Activated T-cell treated with anti-CD3 and anti-CD28 coated beads, Interleukin-2, amount 50 U/mL, for 72 hours (primary cell): ENCODE measurements around the gene SCN1A. TPM values are rescaled to one million over a fixed set of nuclear protein-coding genes. Genes with fewer than 3 reads are reported as not detected.

Experiments used
- ATAC-seq, 2 donors: fragments of 150-1000 bp; cut with Tn5 transposase; replicated peaks in 1 of 2; 2 replicates each; pipeline ENCODE4 v1.10.0; 2021; ENCODE audit warnings: moderate library complexity in 2 of 2, mild to moderate bottlenecking in 1 of 2
- DNase-seq, 2 donors: peaks; one replicate each; pipeline ENCODE4 v3.0.0; 2021 to 2022; ENCODE audit warnings: mixed read lengths in 1 of 2
- H3K27ac Mint-ChIP-seq: one replicate; pipeline ENCODE4 v1.8.0; 2022; ENCODE audit warnings: mild to moderate bottlenecking, moderate library complexity, mixed read lengths
- H3K27me3 Mint-ChIP-seq: one replicate; pipeline ENCODE4 v1.8.0; 2022; ENCODE audit warnings: low read depth, mixed read lengths
- H3K36me3 Mint-ChIP-seq, 2 donors: one replicate each; pipeline ENCODE4 v1.8.0; 2022; ENCODE audit warnings: mixed read lengths in 2 of 2, mild to moderate bottlenecking in 1 of 2; ENCODE audit not compliant: insufficient read depth in 2 of 2
- H3K4me1 Mint-ChIP-seq: one replicate; pipeline ENCODE4 v1.8.0; 2022; ENCODE audit warnings: low read depth, mixed read lengths
- H3K4me3 Mint-ChIP-seq, 2 donors: one replicate each; pipeline ENCODE4 v1.8.0; 2022; ENCODE audit warnings: mild to moderate bottlenecking in 2 of 2, mixed read lengths in 2 of 2, moderate library complexity in 2 of 2
- H3K9me3 Mint-ChIP-seq, 2 donors: one replicate each; pipeline ENCODE4 v1.8.0; 2022; ENCODE audit warnings: mixed read lengths in 2 of 2
- total RNA-seq, 2 donors: library from RNA; stranded (reverse); gene quantifications; one replicate each; pipeline ENCODE4 v1.2.3, GENCODE V29; 2022

SCN1A gene
- total RNA-seq, 2 donors from 2014 or later = not detected

- no peaks in the 10 kb centered on the region for H3K27me3 Mint-ChIP-seq
- no peak overlapping the region for H3K27ac Mint-ChIP-seq
- DNase-seq (no peak), ATAC-seq (no peak)
- H3K9me3 Mint-ChIP-seq = no peaks in the 10 kb centered on the region
- H3K4me1 Mint-ChIP-seq = no peaks in the 10 kb centered on the region
- no peak overlapping the region for H3K4me3 Mint-ChIP-seq
- H3K36me3 Mint-ChIP-seq = no peaks in the 10 kb centered on the region
These were observed 82.9 kb downstream of the SCN1A start for GRCh38 chr2:166044853-166045483.

DNA sequence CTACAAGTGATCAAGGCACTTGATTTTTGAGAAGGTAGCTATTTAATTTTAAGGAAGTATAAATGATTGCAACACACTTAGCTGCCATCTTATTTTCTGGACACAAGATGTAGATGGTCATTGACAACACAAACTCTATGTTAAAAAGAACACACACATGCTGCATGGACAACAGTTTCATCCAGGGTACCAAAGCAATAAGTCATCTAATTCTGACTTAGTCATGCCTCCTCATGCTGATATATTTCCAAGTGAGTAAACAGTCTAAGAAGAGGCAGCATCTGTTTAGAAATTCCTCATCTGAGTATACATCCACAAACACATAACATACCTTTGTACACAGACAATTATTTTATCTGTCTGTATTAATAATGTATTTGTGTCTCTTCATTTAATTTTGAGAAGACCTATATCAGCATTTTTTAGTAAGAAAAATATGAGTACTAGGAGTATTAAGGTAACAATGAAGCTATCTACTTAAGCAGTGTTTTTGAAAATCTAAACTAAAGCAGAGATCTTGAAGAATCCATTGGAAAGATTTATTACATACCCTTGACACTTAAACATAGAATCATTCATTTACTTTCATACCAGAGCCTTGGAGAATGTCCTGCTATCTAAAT lies 84.9 kb downstream of the SCN1A start:
- Mint-ChIP-seq H3K9me3 (no peaks in the 10 kb centered on the region), H3K36me3 (no peaks in the 10 kb centered on the region), H3K27ac (no peak overlapping the region), H3K4me1 (no peaks in the 10 kb centered on the region), H3K4me3 (no peak overlapping the region), H3K27me3 (no peaks in the 10 kb centered on the region)
- ATAC-seq = no peak
- DNase-seq = no peak

GRCh38 chr2:166042356-166042755 lies 85.5 kb downstream of the SCN1A start:
- no peak overlapping the region for H3K27ac Mint-ChIP-seq
- no peaks in the 10 kb centered on the region for H3K27me3 Mint-ChIP-seq
- ATAC-seq = no peak

GRCh38 chr2:166041613-166042012 lies 86.2 kb downstream of the SCN1A start:
- H3K4me3 Mint-ChIP-seq = no peak overlapping the region
- H3K9me3 Mint-ChIP-seq = no peaks in the 10 kb centered on the region
- DNase-seq (no peak), ATAC-seq (no peak)
- no peak overlapping the region for H3K27ac Mint-ChIP-seq
- H3K27me3 Mint-ChIP-seq = no peaks in the 10 kb centered on the region
- H3K4me1 Mint-ChIP-seq = no peaks in the 10 kb centered on the region
- H3K36me3 Mint-ChIP-seq = no peaks in the 10 kb centered on the region

More at GRCh38 chr2:166042356-166042755, 85.5 kb downstream of the SCN1A start:
- Mint-ChIP-seq H3K9me3 (no peaks in the 10 kb centered on the region), H3K36me3 (no peaks in the 10 kb centered on the region), H3K4me1 (no peaks in the 10 kb centered on the region), H3K4me3 (no peak overlapping the region)
- DNase-seq = no peak

DNA sequence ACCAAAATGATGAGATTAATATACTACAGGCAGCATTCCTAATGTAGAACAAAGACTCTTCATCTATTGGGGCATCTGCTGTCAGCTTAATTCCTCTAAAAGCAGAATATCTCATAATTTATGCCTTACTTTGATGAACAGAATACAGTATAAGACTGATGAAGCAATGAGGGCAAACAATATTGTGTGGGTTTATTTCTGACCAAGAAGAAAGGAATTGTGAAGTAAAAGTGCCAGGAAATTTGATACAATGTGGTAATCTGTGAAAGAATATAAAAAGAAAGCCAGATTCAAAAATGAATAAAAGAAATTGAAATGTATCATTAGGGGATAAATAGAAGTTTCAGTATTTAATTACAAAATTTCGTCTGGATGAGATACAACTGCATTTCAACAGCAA lies 95.5 kb downstream of the SCN1A start:
- no peak overlapping the region for H3K27ac Mint-ChIP-seq
- H3K9me3 Mint-ChIP-seq = no peaks in the 10 kb centered on the region
- DNase-seq (no peak), ATAC-seq (no peak)
- peaks cover 7% of the 10 kb centered on the region for H3K27me3 Mint-ChIP-seq
- H3K4me1 Mint-ChIP-seq = no peaks in the 10 kb centered on the region
- H3K36me3 Mint-ChIP-seq = no peaks in the 10 kb centered on the region
- H3K4me3 Mint-ChIP-seq = no peak overlapping the region

- Mint-ChIP-seq H3K27ac (no peak overlapping the region), H3K9me3 (no peaks in the 10 kb centered on the region), H3K27me3 (peaks cover 7% of the 10 kb centered on the region), H3K36me3 (no peaks in the 10 kb centered on the region), H3K4me1 (no peaks in the 10 kb centered on the region), H3K4me3 (no peak overlapping the region)
- ATAC-seq (no peak), DNase-seq (no peak)
These were observed 96.8 kb downstream of the SCN1A start for GRCh38 chr2:166031054-166031453.

DNA sequence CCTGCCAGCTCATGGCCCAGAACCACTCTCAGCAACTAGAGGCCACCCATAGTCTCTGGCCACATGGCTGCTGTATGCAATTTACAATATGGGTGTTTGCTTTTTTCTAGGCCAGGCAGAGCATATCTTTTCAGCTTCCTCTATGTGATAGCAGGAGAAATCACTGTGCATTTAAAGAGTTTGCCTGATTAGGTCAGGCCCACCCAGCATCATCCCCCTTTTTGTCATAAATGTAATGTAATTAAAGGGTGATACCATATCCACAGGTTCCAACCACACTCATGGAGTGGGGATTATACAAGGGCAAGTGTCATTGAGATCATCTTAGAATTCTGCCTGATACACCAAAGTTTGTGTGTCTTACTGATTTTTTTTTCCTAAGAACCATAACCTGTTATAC lies 102.5 kb downstream of the SCN1A start:
- Mint-ChIP-seq H3K27me3 (peaks cover 7% of the 10 kb centered on the region), H3K4me1 (no peaks in the 10 kb centered on the region), H3K36me3 (no peaks in the 10 kb centered on the region), H3K4me3 (no peak overlapping the region), H3K27ac (no peak overlapping the region), H3K9me3 (no peaks in the 10 kb centered on the region)
- ATAC-seq = no peak
- DNase-seq = no peak

DNA sequence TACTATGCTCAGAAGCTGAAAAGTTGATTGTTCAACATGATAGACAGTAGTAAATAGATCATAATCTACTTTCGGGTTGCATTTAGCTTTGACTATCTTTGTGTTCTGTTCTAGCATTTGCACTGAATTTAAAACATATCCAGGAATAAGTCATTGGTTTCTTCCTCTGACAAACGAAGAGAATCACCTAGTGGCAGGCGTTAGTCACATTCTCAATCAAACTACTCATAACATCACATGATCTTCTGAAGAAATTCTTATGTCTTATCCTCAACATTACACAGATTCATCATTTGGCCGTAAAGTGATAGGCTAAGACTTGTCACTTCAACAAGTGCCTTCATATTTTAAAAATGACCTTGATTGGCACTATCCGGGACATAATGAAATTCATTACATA lies 110.6 kb downstream of the SCN1A start:
- no peaks in the 10 kb centered on the region for H3K4me1 Mint-ChIP-seq
- ATAC-seq (peak in 1 of 2 donors; percentile 55), DNase-seq (no peak)
- H3K9me3 Mint-ChIP-seq = no peaks in the 10 kb centered on the region
- H3K27ac Mint-ChIP-seq = no peak overlapping the region
- no peak overlapping the region for H3K4me3 Mint-ChIP-seq
- H3K27me3 Mint-ChIP-seq = no peaks in the 10 kb centered on the region
- no peaks in the 10 kb centered on the region for H3K36me3 Mint-ChIP-seq

- no peak for DNase-seq
- Mint-ChIP-seq H3K27ac (no peak overlapping the region), H3K27me3 (no peaks in the 10 kb centered on the region), H3K36me3 (no peaks in the 10 kb centered on the region), H3K4me3 (no peak overlapping the region), H3K9me3 (no peaks in the 10 kb centered on the region), H3K4me1 (no peaks in the 10 kb centered on the region)
- no peak for ATAC-seq
These were observed 113.9 kb downstream of the SCN1A start for GRCh38 chr2:166013878-166014277.

DNA sequence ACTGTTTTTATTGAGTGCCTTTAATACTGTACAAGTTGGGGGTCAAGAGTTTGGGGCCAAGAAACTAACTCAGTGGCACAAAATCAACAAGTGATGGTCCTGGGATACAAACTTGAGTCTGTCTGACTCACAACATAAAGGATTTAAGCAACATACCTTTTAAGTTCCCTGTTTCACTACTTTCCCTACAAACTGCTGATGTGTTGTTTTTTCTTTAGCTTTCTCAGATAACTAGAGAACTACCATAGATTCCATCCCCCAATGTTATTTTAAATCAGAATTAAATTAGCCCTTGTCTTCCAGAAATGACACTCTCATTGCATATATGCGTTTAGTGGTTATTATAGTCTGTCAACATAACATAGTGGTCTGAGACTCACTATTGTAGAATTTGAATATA lies 116.2 kb downstream of the SCN1A start:
- DNase-seq = no peak
- H3K27ac Mint-ChIP-seq = no peak overlapping the region
- H3K27me3 Mint-ChIP-seq = no peaks in the 10 kb centered on the region
- H3K9me3 Mint-ChIP-seq = no peaks in the 10 kb centered on the region
- H3K4me3 Mint-ChIP-seq = no peak overlapping the region
- no peak for ATAC-seq
- no peaks in the 10 kb centered on the region for H3K4me1 Mint-ChIP-seq
- no peaks in the 10 kb centered on the region for H3K36me3 Mint-ChIP-seq

GRCh38 chr2:166000401-166000800 lies 127.4 kb downstream of the SCN1A start:
- H3K36me3 Mint-ChIP-seq = no peaks in the 10 kb centered on the region
- DNase-seq (no peak), ATAC-seq (no peak)
- H3K27ac Mint-ChIP-seq = no peak overlapping the region
- no peaks in the 10 kb centered on the region for H3K9me3 Mint-ChIP-seq
- no peaks in the 10 kb centered on the region for H3K4me1 Mint-ChIP-seq
- H3K27me3 Mint-ChIP-seq = no peaks in the 10 kb centered on the region
- no peak overlapping the region for H3K4me3 Mint-ChIP-seq

- DNase-seq (no peak), ATAC-seq (no peak)
- H3K4me3 Mint-ChIP-seq = no peak overlapping the region
- H3K27me3 Mint-ChIP-seq = peaks cover 11% of the 10 kb centered on the region
- H3K9me3 Mint-ChIP-seq = no peaks in the 10 kb centered on the region
- no peak overlapping the region for H3K27ac Mint-ChIP-seq
- no peaks in the 10 kb centered on the region for H3K4me1 Mint-ChIP-seq
- no peaks in the 10 kb centered on the region for H3K36me3 Mint-ChIP-seq
These were observed 137.0 kb downstream of the SCN1A start for GRCh38 chr2:165990846-165991245.

GRCh38 chr2:165989851-165990250 lies 138.0 kb downstream of the SCN1A start:
- no peak for ATAC-seq
- no peak overlapping the region for H3K4me3 Mint-ChIP-seq
- no peak overlapping the region for H3K27ac Mint-ChIP-seq
- H3K27me3 Mint-ChIP-seq = peaks cover 17% of the 10 kb centered on the region
- no peaks in the 10 kb centered on the region for H3K4me1 Mint-ChIP-seq
- DNase-seq = no peak
- no peaks in the 10 kb centered on the region for H3K36me3 Mint-ChIP-seq
- H3K9me3 Mint-ChIP-seq = no peaks in the 10 kb centered on the region

- DNase-seq (no peak), ATAC-seq (no peak)
- no peaks in the 10 kb centered on the region for H3K9me3 Mint-ChIP-seq
- H3K4me3 Mint-ChIP-seq = no peak overlapping the region
- no peaks in the 10 kb centered on the region for H3K4me1 Mint-ChIP-seq
- no peak overlapping the region for H3K27ac Mint-ChIP-seq
- H3K36me3 Mint-ChIP-seq = no peaks in the 10 kb centered on the region
- peaks cover 20% of the 10 kb centered on the region for H3K27me3 Mint-ChIP-seq
These were observed 142.7 kb downstream of the SCN1A start for GRCh38 chr2:165985120-165985519.
